Loucy (cell line): ENCODE measurements around the gene PEBP1.

Experiments
- H2AFZ ChIP-seq: fragments of 200-600 bp; sonication (generic); 2 replicates; pipeline ENCODE4 v1.6.0; 2016; ENCODE audit warnings: antibody characterized with exemption, mild to moderate bottlenecking, low read length, moderate library complexity
- H3F3A ChIP-seq: fragments of 200-600 bp; 2 replicates; pipeline ENCODE4 v1.6.0; 2016; ENCODE audit warnings: antibody characterized with exemption, low read depth, mild to moderate bottlenecking
- H3K27me3 ChIP-seq: fragments of 200-600 bp; sonication (generic); 2 replicates; pipeline ENCODE4 v1.6.1; 2014; ENCODE audit warnings: low read length, mild to moderate bottlenecking; ENCODE audit not compliant: insufficient read depth, poor library complexity, severe bottlenecking
- H3K36me3 ChIP-seq: fragments of 200-600 bp; sonication (generic); 2 replicates; pipeline ENCODE4 v1.6.1; 2016; ENCODE audit warnings: low read length; ENCODE audit not compliant: insufficient read depth
- H3K4me1 ChIP-seq: fragments of 200-600 bp; sonication (generic); 2 replicates; pipeline ENCODE4 v1.5.1; 2014; ENCODE audit warnings: low read length, mild to moderate bottlenecking; ENCODE audit not compliant: insufficient read depth, poor library complexity, severe bottlenecking
- H3K4me2 ChIP-seq: fragments of 200-600 bp; sonication (generic); 2 replicates; pipeline ENCODE4 v1.6.0; 2014; ENCODE audit warnings: antibody characterized with exemption, low read length, low read depth, mild to moderate bottlenecking; ENCODE audit not compliant: poor library complexity, severe bottlenecking
- H3K4me3 ChIP-seq: fragments of 200-600 bp; sonication (generic); 2 replicates; pipeline ENCODE4 v1.5.1; 2014; ENCODE audit warnings: low read length, mild to moderate bottlenecking, mixed read lengths; ENCODE audit not compliant: poor library complexity, severe bottlenecking
- H3K79me2 ChIP-seq: fragments of 200-600 bp; sonication (generic); 2 replicates; pipeline ENCODE4 v1.6.1; 2014; ENCODE audit warnings: low read length; ENCODE audit not compliant: insufficient read depth
- H3K9ac ChIP-seq: fragments of 200-600 bp; sonication (generic); 2 replicates; pipeline ENCODE4 v1.6.0; 2014; ENCODE audit warnings: mild to moderate bottlenecking, low read depth, low read length, moderate library complexity; ENCODE audit not compliant: poor library complexity, severe bottlenecking
- H3K9me2 ChIP-seq: fragments of 200-600 bp; sonication (generic); replicated peaks from 2 replicates; pipeline ENCODE4 v1.6.1; 2016; ENCODE audit warnings: low read depth, low read length, mixed read lengths
- H3K9me3 ChIP-seq: fragments of 200-600 bp; sonication (generic); 2 replicates; pipeline ENCODE4 v1.6.1; 2014; ENCODE audit warnings: mild to moderate bottlenecking, antibody characterized with exemption, low read length, low read depth; ENCODE audit not compliant: insufficient read depth
- H4K20me1 ChIP-seq: fragments of 200-600 bp; sonication (generic); 2 replicates; pipeline ENCODE4 v1.6.0; 2014; ENCODE audit warnings: antibody characterized with exemption, low read length, mild to moderate bottlenecking; ENCODE audit not compliant: insufficient read depth, poor library complexity, severe bottlenecking
- EZH2phosphoT487 ChIP-seq: fragments of 200-600 bp; IDR thresholded peaks from 2 replicates; pipeline ENCODE4 v1.6.1; 2018; ENCODE audit warnings: antibody characterized with exemption, mild to moderate bottlenecking, moderate library complexity, borderline replicate concordance
- TF ChIP-seq, protein P1 (sequence below): fragments of 200-600 bp; sonication (generic); conservative IDR thresholded peaks from 2 replicates; pipeline ENCODE4 v1.5.1; 2014; ENCODE audit warnings: mild to moderate bottlenecking, antibody characterized with exemption, low read length

The PEBP1 gene

DNA sequence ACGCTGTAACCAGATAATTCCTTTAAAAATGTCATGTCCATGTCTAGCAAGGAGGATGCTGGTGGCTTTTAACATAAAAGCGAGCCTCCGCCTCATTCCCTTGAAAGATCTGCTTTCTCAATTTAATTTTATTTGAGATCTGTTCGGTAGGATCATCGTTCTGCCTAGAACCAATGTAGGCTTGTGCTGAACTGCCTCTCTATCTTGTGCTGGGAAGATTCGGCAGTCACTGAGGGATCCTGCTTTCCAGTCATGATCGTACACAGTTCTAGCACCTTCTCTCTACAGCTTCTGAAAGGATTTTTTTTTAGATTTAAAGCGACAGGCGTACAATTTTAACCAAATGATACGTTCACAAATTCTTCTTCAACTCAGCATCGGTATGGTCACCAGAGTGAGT lies 54.3 kb downstream of the PEBP1 start:
- Histone ChIP-seq H3K9me2 (no peaks in the 10 kb centered on the region), H3K4me3 (no peak overlapping the region), H3K79me2 (no peaks in the 10 kb centered on the region), H3K9me3 (no peaks in the 10 kb centered on the region), H3K36me3 (peaks cover 79% of the 10 kb centered on the region; the same call in 1 of the 2 replicates), H3F3A (no peaks in the 10 kb centered on the region), H2AFZ (no peak overlapping the region), H3K4me1 (peaks cover 5% of the 10 kb centered on the region), H3K9ac (no peak overlapping the region), H3K4me2 (no peak overlapping the region), H3K27me3 (no peaks in the 10 kb centered on the region), H4K20me1 (no peaks in the 10 kb centered on the region)
- TF ChIP-seq, protein P1, sequence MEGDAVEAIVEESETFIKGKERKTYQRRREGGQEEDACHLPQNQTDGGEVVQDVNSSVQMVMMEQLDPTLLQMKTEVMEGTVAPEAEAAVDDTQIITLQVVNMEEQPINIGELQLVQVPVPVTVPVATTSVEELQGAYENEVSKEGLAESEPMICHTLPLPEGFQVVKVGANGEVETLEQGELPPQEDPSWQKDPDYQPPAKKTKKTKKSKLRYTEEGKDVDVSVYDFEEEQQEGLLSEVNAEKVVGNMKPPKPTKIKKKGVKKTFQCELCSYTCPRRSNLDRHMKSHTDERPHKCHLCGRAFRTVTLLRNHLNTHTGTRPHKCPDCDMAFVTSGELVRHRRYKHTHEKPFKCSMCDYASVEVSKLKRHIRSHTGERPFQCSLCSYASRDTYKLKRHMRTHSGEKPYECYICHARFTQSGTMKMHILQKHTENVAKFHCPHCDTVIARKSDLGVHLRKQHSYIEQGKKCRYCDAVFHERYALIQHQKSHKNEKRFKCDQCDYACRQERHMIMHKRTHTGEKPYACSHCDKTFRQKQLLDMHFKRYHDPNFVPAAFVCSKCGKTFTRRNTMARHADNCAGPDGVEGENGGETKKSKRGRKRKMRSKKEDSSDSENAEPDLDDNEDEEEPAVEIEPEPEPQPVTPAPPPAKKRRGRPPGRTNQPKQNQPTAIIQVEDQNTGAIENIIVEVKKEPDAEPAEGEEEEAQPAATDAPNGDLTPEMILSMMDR: no peak
- TF ChIP-seq EZH2phosphoT487: no peak

DNA sequence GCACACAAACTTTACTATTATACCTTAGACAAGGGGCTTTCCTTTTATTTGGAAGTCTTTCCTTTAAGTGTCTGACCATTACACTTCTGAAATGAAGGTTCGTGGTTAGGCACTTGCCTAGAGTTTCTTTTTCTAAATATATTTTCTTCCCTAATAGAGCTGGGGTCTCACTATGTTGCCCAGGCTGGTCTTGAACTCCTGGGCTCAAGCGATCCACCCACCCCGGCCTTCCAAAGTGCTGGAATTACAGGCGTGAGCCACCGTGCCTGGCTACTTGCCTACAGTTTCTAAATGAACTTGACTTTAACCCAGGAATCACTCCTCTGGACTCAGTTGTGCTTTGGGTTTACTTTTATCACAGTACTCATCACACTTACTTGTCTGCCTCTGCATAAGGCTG lies 57.6 kb downstream of the PEBP1 start:
- Histone ChIP-seq H2AFZ (no peak overlapping the region), H3K4me1 (no peaks in the 10 kb centered on the region), H3F3A (no peaks in the 10 kb centered on the region), H3K9me2 (no peaks in the 10 kb centered on the region), H3K4me2 (no peak overlapping the region), H3K27me3 (no peaks in the 10 kb centered on the region), H3K9ac (no peak overlapping the region), H3K36me3 (peaks cover 83% of the 10 kb centered on the region; the same call in 1 of the 2 replicates), H4K20me1 (no peaks in the 10 kb centered on the region), H3K79me2 (no peaks in the 10 kb centered on the region), H3K9me3 (no peaks in the 10 kb centered on the region), H3K4me3 (no peak overlapping the region)
- TF ChIP-seq, protein P1: no peak
- no peak for TF ChIP-seq EZH2phosphoT487

- Histone ChIP-seq H3K4me1 (no peaks in the 10 kb centered on the region), H3F3A (no peaks in the 10 kb centered on the region), H3K4me3 (no peak overlapping the region), H3K9ac (no peak overlapping the region), H3K9me2 (no peaks in the 10 kb centered on the region), H3K27me3 (no peaks in the 10 kb centered on the region), H2AFZ (no peak overlapping the region), H4K20me1 (no peaks in the 10 kb centered on the region), H3K9me3 (no peaks in the 10 kb centered on the region), H3K79me2 (no peaks in the 10 kb centered on the region), H3K4me2 (no peak overlapping the region), H3K36me3 (peaks cover 83% of the 10 kb centered on the region; the same call in 1 of the 2 replicates)
- TF ChIP-seq, protein P1: no peak
- TF ChIP-seq EZH2phosphoT487: no peak
Measured at GRCh38 chr12:118193958-118194357, 58.0 kb downstream of the PEBP1 start.
